ENCODE data around the gene ZNF648. TPM values are rescaled to one million over a fixed set of nuclear protein-coding genes. Genes with fewer than 3 reads are reported as not detected.
"Not testable (repeated sequence)": the region's sequence is repeated elsewhere in the genome, so short reads cannot be mapped to it uniquely, and the experiment has no call there.

Gene ZNF648
- total and polyA plus RNA-seq, 2 of the 4 experiments (the other 2 are of a cell fraction), result not detected

DNA sequence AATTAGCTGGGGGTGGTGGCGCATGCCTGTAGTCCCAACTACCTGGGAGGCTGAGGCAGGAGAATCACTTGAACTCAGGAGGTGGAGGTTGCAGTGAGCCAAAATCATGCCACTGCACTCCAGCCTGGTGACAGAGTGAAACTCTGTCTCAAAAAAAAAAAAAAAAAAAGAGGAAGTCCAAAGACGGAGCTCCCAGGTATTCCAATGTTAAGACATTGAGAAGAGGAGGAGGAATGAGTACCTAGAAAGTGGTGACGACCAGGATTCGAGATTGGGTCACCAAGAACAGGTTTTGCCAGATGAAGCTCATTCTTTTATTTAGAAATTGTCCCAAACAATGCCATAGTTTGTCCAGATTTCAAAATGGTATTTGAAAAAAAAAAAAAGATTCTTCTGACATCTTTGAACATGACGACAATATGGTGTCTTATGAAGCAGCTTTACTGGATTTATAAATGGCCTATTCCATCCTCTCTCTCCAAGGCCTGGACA lies 33.0 kb upstream of the ZNF648 start:
- H3K14ac ChIP-seq (replicated peaks; ENCODE audit: low read depth, low read length); H3K4ac ChIP-seq (ENCODE audit: low read depth, low read length); H3K36me3 ChIP-seq (ENCODE audit: control insufficient read depth, insufficient read depth, low read length); H3K4me2 ChIP-seq (ENCODE audit: low read depth, low read length); H4K8ac ChIP-seq (ENCODE audit: low read depth in 2 of 2, low read length in 2 of 2); ATAC-seq (ENCODE audit: low read depth); H2BK120ac ChIP-seq (ENCODE audit: low read depth, low read length); H3K9ac ChIP-seq (ENCODE audit: low read depth, low read length); H3K9me3 ChIP-seq (ENCODE audit: control insufficient read depth, insufficient read depth, low read length); H4K5ac ChIP-seq (ENCODE audit: low read depth, low read length); intact Hi-C loops (cut with micrococcal nuclease); H3K18ac ChIP-seq (ENCODE audit: low read depth, low read length); dilution Hi-C loops (cut with HindIII; ENCODE audit: low sequenced_read_pairs, unreplicated experiment); H2AFZ ChIP-seq (replicated peaks; ENCODE audit: low read length, poor library complexity); H2AK9ac ChIP-seq (replicated peaks; ENCODE audit: low read depth, low read length, poor library complexity); H3K4me1 ChIP-seq (ENCODE audit: control insufficient read depth, insufficient read depth, low read length); H2BK20ac ChIP-seq (ENCODE audit: low read depth, low read length); H3K27me3 ChIP-seq (ENCODE audit: control insufficient read depth, insufficient read depth, low read length); H2AK5ac ChIP-seq (ENCODE audit: low read depth, low read length); H3K27ac ChIP-seq (ENCODE audit: insufficient read depth, low read length); H4K20me1 ChIP-seq (ENCODE audit: insufficient read depth, low read length); H3K9me1 ChIP-seq (ENCODE audit: insufficient read depth, low read length); H3K79me1 ChIP-seq (ENCODE audit: low read depth in 1 of 2, low read length in 2 of 2); H3K23ac ChIP-seq (ENCODE audit: low read depth, low read length); H2BK15ac ChIP-seq (ENCODE audit: low read depth, low read length); H3K4me3 ChIP-seq (ENCODE audit: insufficient read depth, low read depth, low read length); H4K91ac ChIP-seq (ENCODE audit: insufficient read depth, low read depth, low read length); H3K56ac ChIP-seq (ENCODE audit: extremely low read depth, insufficient read depth, low read length); POLR2A ChIA-PET (ENCODE audit: unreplicated experiment); BruUV-seq (replicated peaks); H2BK5ac ChIP-seq (ENCODE audit: low read depth, low read length, poor library complexity, severe bottlenecking); DNase-seq: not testable (repeated sequence)
- in situ Hi-C loops (cut with MboI; ENCODE audit: low sequenced_read_pairs), result loop anchor here (25.0 kb wide), 1 partner anchor 693 kb away; the partner anchor contains the start of gene NPL
- WGBS, 2 experiments (ENCODE audit: extremely low coverage in 2 of 2, insufficient read length in 1 of 2), result no CpG with 5 or more reads among the region's 5 CpGs
- CTCF ChIA-PET, result interaction anchor here (0.6 to 0.7 kb wide), 2 partner anchors 16 to 626 kb away, joined by 3 to 4 read pairs; no protein-coding TSS in a partner anchor
